GM18519 (cell line): ENCODE results near the gene POU3F4.

Experiments
- ATAC-seq: cut with Tn5 transposase; IDR thresholded peaks from one replicate; pipeline ENCODE4 v1.9.1; 2021; ENCODE audit warnings: mild to moderate bottlenecking, moderate library complexity; ENCODE audit not compliant: unreplicated experiment, low FRiP score

Gene POU3F4

GRCh38 chrX:83508006-83508405, at the start of gene POU3F4:
POU3F4 (plus strand) TSS chrX:83508290; CDS start chrX:83508325, 35 bp downstream.
- no peak for ATAC-seq

DNA sequence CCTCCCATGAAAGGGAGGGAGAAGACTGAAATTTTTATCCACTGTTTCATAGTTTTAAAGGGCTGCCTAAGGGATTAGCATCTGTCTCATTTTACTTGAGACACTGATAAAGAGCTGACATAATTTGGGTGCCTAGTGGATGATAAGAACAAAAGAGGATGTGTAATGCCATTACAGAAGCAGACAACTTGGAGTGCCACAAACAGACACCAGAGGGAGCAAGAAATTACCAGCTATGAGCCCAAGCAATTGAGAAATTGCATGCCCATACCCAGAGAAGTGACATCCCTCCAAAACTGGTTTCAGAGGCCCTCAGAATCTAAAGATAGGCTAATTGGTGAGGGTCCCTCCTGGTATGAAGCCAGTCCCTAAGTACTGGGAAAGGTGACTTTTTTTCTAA, 38.5 kb upstream of the POU3F4 start:
- ATAC-seq = peak; percentile 91

DNA sequence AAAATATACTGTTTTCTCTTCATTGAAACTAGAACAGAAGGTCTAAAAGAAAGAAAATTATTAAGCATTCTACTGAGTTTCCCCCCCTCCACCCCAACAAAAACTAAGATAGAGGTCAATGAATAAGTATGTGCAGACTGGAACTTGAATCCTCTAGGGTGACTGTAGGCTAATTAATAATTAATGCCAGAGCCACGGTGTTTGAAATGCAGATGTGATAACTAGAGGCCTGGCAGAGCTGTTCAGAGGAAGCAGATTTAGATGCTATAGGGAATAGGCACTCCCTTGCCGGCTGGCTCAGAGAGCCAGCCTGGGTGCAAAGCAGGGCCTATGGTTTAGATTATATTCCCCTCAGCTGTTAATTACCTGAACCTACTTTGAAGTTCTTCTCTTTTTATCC, 12.2 kb upstream of the POU3F4 start:
- ATAC-seq = no peak

- ATAC-seq = no peak
These were observed 7.1 kb upstream of the POU3F4 start for GRCh38 chrX:83501003-83501402.

GRCh38 chrX:83501530-83501929, 6.6 kb upstream of the POU3F4 start:
- no peak for ATAC-seq

- no peak for ATAC-seq
These were observed 3.2 kb upstream of the POU3F4 start for GRCh38 chrX:83504721-83505479.

DNA sequence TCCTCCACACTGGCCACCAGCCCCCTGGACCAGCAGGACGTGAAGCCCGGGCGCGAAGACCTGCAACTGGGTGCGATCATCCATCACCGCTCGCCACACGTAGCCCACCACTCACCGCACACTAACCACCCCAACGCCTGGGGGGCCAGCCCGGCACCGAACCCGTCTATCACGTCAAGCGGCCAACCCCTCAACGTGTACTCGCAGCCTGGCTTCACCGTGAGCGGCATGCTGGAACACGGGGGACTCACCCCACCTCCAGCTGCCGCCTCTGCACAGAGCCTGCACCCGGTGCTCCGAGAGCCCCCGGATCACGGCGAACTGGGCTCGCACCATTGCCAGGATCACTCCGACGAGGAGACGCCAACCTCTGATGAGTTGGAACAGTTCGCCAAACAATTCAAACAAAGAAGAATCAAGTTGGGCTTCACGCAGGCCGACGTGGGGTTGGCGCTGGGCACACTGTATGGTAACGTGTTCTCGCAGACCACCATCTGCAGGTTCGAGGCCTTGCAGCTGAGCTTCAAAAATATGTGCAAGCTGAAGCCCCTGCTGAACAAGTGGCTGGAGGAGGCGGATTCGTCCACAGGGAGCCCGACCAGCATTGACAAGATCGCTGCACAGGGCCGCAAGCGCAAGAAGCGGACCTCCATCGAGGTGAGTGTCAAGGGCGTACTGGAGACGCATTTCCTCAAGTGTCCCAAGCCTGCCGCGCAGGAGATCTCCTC, 600 bp downstream of the POU3F4 start:
- ATAC-seq = no peak

- ATAC-seq = no peak
These were observed 1.2 kb downstream of the POU3F4 start for GRCh38 chrX:83509254-83509801.

DNA sequence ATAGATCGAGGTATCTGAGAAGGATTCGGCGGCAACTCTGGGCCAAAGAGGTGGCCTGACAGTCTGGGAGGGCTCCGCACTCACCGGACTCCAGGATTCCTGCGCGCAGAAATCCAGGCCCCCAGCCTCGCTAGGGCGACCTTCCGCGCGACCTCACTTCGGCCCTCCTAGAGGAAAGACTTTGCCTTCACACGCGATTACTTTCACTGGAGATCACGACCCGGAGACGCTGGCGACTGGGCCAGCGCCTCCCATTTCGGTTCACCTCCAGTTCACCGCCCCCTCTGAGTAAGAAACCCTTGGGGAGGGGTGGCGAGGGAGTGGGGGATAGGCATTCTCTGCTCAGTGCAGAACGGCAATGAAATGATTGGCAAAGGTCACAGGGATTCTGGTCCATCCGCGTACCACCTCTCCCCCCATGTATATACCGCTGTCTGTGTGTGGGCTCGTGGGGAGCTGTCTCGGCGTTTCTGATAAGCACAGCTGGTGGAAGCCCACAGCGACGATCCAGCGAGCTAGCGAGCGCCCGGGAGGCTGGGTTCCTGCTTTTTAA, 2.5 kb downstream of the POU3F4 start:
- ATAC-seq = no peak

DNA sequence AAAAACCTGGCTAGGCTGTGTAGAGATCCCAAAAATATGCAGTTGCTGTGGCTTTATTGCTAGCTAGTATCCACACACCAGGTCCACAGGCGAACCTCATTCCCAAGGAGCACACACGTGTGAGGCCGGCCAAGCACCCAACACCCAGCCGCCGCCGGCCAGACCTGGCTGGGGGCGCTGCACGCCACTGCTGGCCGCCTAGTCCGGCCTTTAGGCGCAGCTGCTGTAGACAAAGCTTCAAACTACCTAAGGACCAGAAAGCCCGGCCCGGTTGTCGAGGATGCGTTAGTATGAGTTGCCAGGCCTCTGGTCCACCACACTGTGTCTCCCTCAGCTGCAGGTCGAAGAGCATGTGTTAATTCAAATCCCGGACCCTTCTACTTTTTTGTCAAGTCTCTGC, 3.1 kb downstream of the POU3F4 start:
- no peak for ATAC-seq

- ATAC-seq = no peak
These were observed 4.0 kb downstream of the POU3F4 start for GRCh38 chrX:83512111-83512510.

- ATAC-seq = no peak
These were observed 8.5 kb downstream of the POU3F4 start for GRCh38 chrX:83516597-83516996.

DNA sequence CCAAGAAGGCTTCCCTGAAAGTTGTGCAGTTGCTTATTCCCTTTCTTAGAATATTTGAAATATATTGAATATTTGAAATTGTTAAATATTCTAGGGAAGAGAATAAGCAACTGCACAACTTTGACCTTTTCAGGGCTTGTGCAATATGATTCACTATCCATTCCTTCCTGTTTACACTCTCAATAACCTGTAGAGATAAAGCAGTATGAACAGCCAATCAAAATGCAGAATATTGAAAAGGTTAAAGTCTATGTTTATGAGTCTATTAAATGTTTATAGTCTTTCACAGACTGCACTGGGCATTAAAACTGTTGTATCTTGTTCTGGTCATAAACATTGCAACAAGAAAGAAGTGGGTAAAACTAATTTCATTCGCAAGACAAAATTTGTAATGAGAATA, 13.8 kb downstream of the POU3F4 start:
- no peak for ATAC-seq

DNA sequence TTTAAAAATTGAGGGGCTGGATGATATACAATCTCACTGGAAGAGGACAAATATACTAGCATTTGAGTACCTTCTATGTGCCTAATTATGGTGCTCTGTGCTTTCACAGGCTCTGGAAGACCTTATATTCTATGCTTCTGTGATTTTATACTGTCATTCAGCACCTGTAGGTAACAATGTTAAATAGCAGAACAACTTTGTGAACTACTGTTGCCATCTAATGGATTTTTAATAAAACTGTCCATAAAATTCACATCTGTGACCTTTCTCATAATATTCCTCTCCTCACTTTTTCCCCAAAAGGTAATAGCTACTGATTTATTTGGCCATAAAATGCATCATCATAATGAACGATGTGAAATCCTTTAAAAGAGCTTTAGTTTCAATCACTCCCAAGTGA, 21.9 kb downstream of the POU3F4 start:
- ATAC-seq = no peak

DNA sequence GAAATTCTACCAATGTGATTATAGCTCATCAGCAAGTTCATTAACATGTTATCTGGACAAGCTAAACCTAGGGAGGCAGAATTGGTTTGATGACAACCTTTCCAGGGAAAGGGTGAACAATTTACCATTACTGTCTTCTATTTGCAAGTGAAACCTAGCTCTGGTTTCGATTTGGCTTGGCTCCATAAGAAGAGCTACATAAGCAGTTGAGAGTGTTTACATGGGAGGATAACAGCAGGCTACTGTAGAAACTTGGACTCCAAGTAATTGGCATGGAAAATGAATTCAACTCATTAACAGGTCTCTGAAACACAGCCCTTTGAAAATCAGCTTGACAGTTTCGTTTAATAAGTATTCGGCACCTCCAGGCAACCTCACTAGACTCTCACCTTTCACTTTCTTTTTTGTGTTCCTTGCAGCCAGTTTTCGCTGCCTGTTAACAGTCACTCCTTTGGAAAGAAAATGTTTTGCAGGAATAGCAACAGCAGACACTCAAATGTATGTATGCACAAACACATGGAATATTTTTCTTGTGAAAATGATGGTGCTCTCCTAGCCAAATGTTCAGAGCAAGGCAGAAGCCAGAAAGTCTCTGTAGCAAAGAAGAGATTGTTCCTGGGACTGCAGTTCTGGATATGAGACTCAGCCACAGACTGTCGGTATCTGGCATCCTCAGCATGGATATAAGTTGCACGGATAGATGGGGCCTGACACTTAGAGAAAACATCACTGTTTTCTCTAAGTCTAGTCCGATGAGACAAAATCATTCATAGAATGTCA, 27.5 kb downstream of the POU3F4 start:
- peak; percentile 76 for ATAC-seq
